Measurements from ENCODE around the gene PCMTD2. TPM values are rescaled to one million over a fixed set of nuclear protein-coding genes. Genes with fewer than 3 reads are reported as not detected.

PCMTD2 gene
- total RNA-seq, 1 donor from 2014 or later: 118 TPM

- no peak for DNase-seq (ENCODE audit: low spot score in 2 of 2)
- FAIRE-seq: no peak
Measured at GRCh38 chr20:64254156-64254555, 1.4 kb upstream of the PCMTD2 start.

GRCh38 chr20:64254571-64255360, 782 bp upstream of the PCMTD2 start:
- FAIRE-seq (no peak), DNase-seq (ENCODE audit: low spot score in 2 of 2) (no peak)

GRCh38 chr20:64256282-64256935, 861 bp downstream of the PCMTD2 start:
- no peak for FAIRE-seq
- no peak for DNase-seq (ENCODE audit: low spot score in 2 of 2)

- DNase-seq (ENCODE audit: low spot score in 2 of 2) (no peak), FAIRE-seq (no peak)
Measured at GRCh38 chr20:64257107-64257757, 1.7 kb downstream of the PCMTD2 start.

GRCh38 chr20:64258071-64258823, 2.7 kb downstream of the PCMTD2 start:
- no peak for DNase-seq (ENCODE audit: low spot score in 2 of 2)
- no peak for FAIRE-seq

- FAIRE-seq (no peak), DNase-seq (ENCODE audit: low spot score in 2 of 2) (no peak)
Measured at GRCh38 chr20:64260239-64260638, 4.7 kb downstream of the PCMTD2 start.

GRCh38 chr20:64261138-64261537, 5.6 kb downstream of the PCMTD2 start:
- DNase-seq (ENCODE audit: low spot score in 2 of 2) (no peak), FAIRE-seq (no peak)

GRCh38 chr20:64264091-64264490, 8.5 kb downstream of the PCMTD2 start:
- DNase-seq (ENCODE audit: low spot score in 2 of 2): no peak
- no peak for FAIRE-seq

GRCh38 chr20:64265201-64265600, 9.7 kb downstream of the PCMTD2 start:
- FAIRE-seq: no peak
- DNase-seq (ENCODE audit: low spot score in 2 of 2): no peak

GRCh38 chr20:64266988-64267387, 11.4 kb downstream of the PCMTD2 start:
- no peak for FAIRE-seq
- no peak for DNase-seq (ENCODE audit: low spot score in 2 of 2)

- no peak for DNase-seq (ENCODE audit: low spot score in 2 of 2)
- no peak for FAIRE-seq
Measured at GRCh38 chr20:64268174-64268573, 12.6 kb downstream of the PCMTD2 start.

GRCh38 chr20:64269604-64270411, 14.3 kb downstream of the PCMTD2 start:
- FAIRE-seq: no peak
- DNase-seq (ENCODE audit: low spot score in 2 of 2): no peak

- DNase-seq (ENCODE audit: low spot score in 2 of 2) (no peak), FAIRE-seq (no peak)
Measured at GRCh38 chr20:64271636-64272035, 16.1 kb downstream of the PCMTD2 start.

- FAIRE-seq (no peak), DNase-seq (ENCODE audit: low spot score in 2 of 2) (no peak)
Measured at GRCh38 chr20:64273109-64273508, 17.6 kb downstream of the PCMTD2 start.

- DNase-seq (ENCODE audit: low spot score in 2 of 2): no peak
- no peak for FAIRE-seq
Measured at GRCh38 chr20:64276817-64277216, 21.3 kb downstream of the PCMTD2 start.

- DNase-seq (ENCODE audit: low spot score in 2 of 2) (no peak), FAIRE-seq (no peak)
Measured at GRCh38 chr20:64277571-64278316, 22.2 kb downstream of the PCMTD2 start.

- FAIRE-seq: no peak
- no peak for DNase-seq (ENCODE audit: low spot score in 2 of 2)
Measured at GRCh38 chr20:64278317-64278681, 22.8 kb downstream of the PCMTD2 start.

GRCh38 chr20:64279826-64280459, 24.4 kb downstream of the PCMTD2 start:
- no peak for DNase-seq (ENCODE audit: low spot score in 2 of 2)
- no peak for FAIRE-seq

- no peak for DNase-seq (ENCODE audit: low spot score in 2 of 2)
- FAIRE-seq: no peak
Measured at GRCh38 chr20:64280460-64280843, 24.9 kb downstream of the PCMTD2 start.
